Endothelial cell (in vitro differentiated cells): ENCODE data around the gene CACNA2D3. TPM values are rescaled to one million over a fixed set of nuclear protein-coding genes. Genes with fewer than 3 reads are reported as not detected.

Experiments used
- DNase-seq: peaks from one replicate; pipeline ENCODE4 v3.0.0; 2021; ENCODE audit warnings: low spot score
- H3K27ac Mint-ChIP-seq: one replicate; pipeline ENCODE4 v1.8.0; 2021; ENCODE audit warnings: mixed read lengths, inconsistent platforms; ENCODE audit not compliant: unreplicated experiment
- H3K27me3 Mint-ChIP-seq: one replicate; pipeline ENCODE4 v1.8.0; 2021; ENCODE audit warnings: mild to moderate bottlenecking, moderate library complexity, mixed read lengths, inconsistent platforms; ENCODE audit not compliant: unreplicated experiment
- H3K36me3 Mint-ChIP-seq: one replicate; pipeline ENCODE4 v1.8.0; 2021; ENCODE audit warnings: mild to moderate bottlenecking, low read depth, mixed read lengths, inconsistent platforms; ENCODE audit not compliant: unreplicated experiment
- H3K4me1 Mint-ChIP-seq: one replicate; pipeline ENCODE4 v1.8.0; 2021; ENCODE audit warnings: mild to moderate bottlenecking, mixed read lengths, inconsistent platforms; ENCODE audit not compliant: unreplicated experiment
- H3K4me3 Mint-ChIP-seq: one replicate; pipeline ENCODE4 v1.8.0; 2021; ENCODE audit warnings: mild to moderate bottlenecking, mixed read lengths, inconsistent platforms; ENCODE audit not compliant: unreplicated experiment
- H3K9me3 Mint-ChIP-seq: one replicate; pipeline ENCODE4 v1.8.0; 2021; ENCODE audit warnings: mixed read lengths, inconsistent platforms; ENCODE audit not compliant: unreplicated experiment
- CTCF ChIP-seq: fragments of 200-600 bp; sonication (generic); IDR thresholded peaks from one replicate; pipeline ENCODE4 v1.5.0; 2021; ENCODE audit warnings: antibody characterized with exemption; ENCODE audit not compliant: unreplicated experiment
- total RNA-seq: library from RNA; stranded (reverse); fragmentation: NEBNext Ultra II Directional; extraction: Animal tissue kit (Norgen Biotek cat#: 25700); gene quantifications from one replicate; pipeline ENCODE4 v1.2.1, GENCODE V29; 2021; ENCODE audit not compliant: unreplicated experiment

CACNA2D3 gene
- total RNA-seq, 1 donor from 2014 or later = 0.46 TPM

GRCh38 chr3:54121414-54122323 is 683 bp upstream of the CACNA2D3 start:
- no peak for TF ChIP-seq CTCF
- no peaks in the 10 kb centered on the region for H3K36me3 Mint-ChIP-seq
- peaks cover 10% of the 10 kb centered on the region for H3K4me1 Mint-ChIP-seq
- no peaks in the 10 kb centered on the region for H3K9me3 Mint-ChIP-seq
- H3K4me3 Mint-ChIP-seq = no peak overlapping the region
- no peak overlapping the region for H3K27ac Mint-ChIP-seq
- peak; percentile 28 for DNase-seq
- H3K27me3 Mint-ChIP-seq = peaks cover 11% of the 10 kb centered on the region

GRCh38 chr3:54123003-54123775 is 837 bp downstream of the CACNA2D3 start:
- TF ChIP-seq CTCF = no peak

GRCh38 chr3:54123776-54124196 is 1.4 kb downstream of the CACNA2D3 start:
- no peak for TF ChIP-seq CTCF
- Mint-ChIP-seq H3K9me3 (no peaks in the 10 kb centered on the region), H3K36me3 (no peaks in the 10 kb centered on the region), H3K27me3 (peaks cover 11% of the 10 kb centered on the region), H3K4me3 (peak overlapping the region; percentile 79), H3K4me1 (peaks cover 10% of the 10 kb centered on the region), H3K27ac (no peak overlapping the region)
- no peak for DNase-seq

More at GRCh38 chr3:54123003-54123775, 837 bp downstream of the CACNA2D3 start:
- Mint-ChIP-seq H3K27me3 (peaks cover 11% of the 10 kb centered on the region), H3K4me1 (peaks cover 10% of the 10 kb centered on the region), H3K4me3 (peak overlapping the region; percentile 79), H3K36me3 (no peaks in the 10 kb centered on the region), H3K9me3 (no peaks in the 10 kb centered on the region), H3K27ac (no peak overlapping the region)
- DNase-seq = no peak

GRCh38 chr3:54125300-54125699 is 2.9 kb downstream of the CACNA2D3 start:
- H3K9me3 Mint-ChIP-seq = no peaks in the 10 kb centered on the region
- no peak for TF ChIP-seq CTCF
- no peaks in the 10 kb centered on the region for H3K36me3 Mint-ChIP-seq
- H3K27me3 Mint-ChIP-seq = peaks cover 9% of the 10 kb centered on the region
- H3K4me1 Mint-ChIP-seq = peaks cover 10% of the 10 kb centered on the region
- DNase-seq = no peak
- no peak overlapping the region for H3K4me3 Mint-ChIP-seq
- no peak overlapping the region for H3K27ac Mint-ChIP-seq
